BLaER1 treated with 17β-estradiol and CSF1 and Interleukin-3, amounts not matched to agents 10 nM and 100 nM (cell line): Measurements from ENCODE around the gene SPOP.

Experiments
- H3K27ac ChIP-seq, 11 experiments: shearing (Covaris generic); formaldehyde crosslinking; 2 replicates each; pipeline ENCODE4 v1.8.1; 2022
- H3K27me3 ChIP-seq, 11 experiments: shearing (Covaris generic); formaldehyde crosslinking; 2 replicates each; pipeline ENCODE4 v1.8.1; 2022
- H3K36me3 ChIP-seq, 11 experiments: shearing (Covaris generic); formaldehyde crosslinking; 2 replicates each; pipeline ENCODE4 v1.8.1; 2022
- H3K4me1 ChIP-seq, 10 experiments: shearing (Covaris generic); formaldehyde crosslinking; 2 replicates each; pipeline ENCODE4 v1.8.1; 2022
- H3K4me2 ChIP-seq, 11 experiments: shearing (Covaris generic); formaldehyde crosslinking; 2 replicates each; pipeline ENCODE4 v1.8.1; 2022
- H3K4me3 ChIP-seq, 10 experiments: shearing (Covaris generic); formaldehyde crosslinking; 2 replicates each; pipeline ENCODE4 v1.8.1; 2022
- H3K9ac ChIP-seq, 11 experiments: shearing (Covaris generic); formaldehyde crosslinking; 2 replicates each; pipeline ENCODE4 v1.8.1; 2022
- H3K9me3 ChIP-seq, 11 experiments: shearing (Covaris generic); formaldehyde crosslinking; replicated peaks in 1 of 11; 2 replicates each; pipeline ENCODE4 v1.8.1; 2022
- H4K20me1 ChIP-seq, 11 experiments: shearing (Covaris generic); formaldehyde crosslinking; 2 replicates each; pipeline ENCODE4 v1.8.1; 2022
- Cebpa-rat ChIP-seq, 11 experiments: shearing (Covaris generic); IDR thresholded peaks; 2 replicates each; pipeline ENCODE4 v1.8.1; 2022

The SPOP gene

GRCh38 chr17:49716668-49717364 is 38.9 kb upstream of the SPOP start:
- Histone ChIP-seq H3K4me1 (peaks cover 28 to 65% (median 43%) of the 10 kb centered on the region in 10 experiments), H3K4me2 (peak overlapping the region in 2 of 11 experiments; percentile 26 to 47; a peak in 2 of 22 replicates), H3K9ac (no peak overlapping the region; a peak in 1 of 22 replicates), H3K9me3 (no peaks in the 10 kb centered on the region), H4K20me1 (peaks cover 0 to 2% (median 0%) of the 10 kb centered on the region in 11 experiments; a peak in 1 of 22 replicates), H3K4me3 (no peak overlapping the region), H3K36me3 (peaks cover 72 to 100% (median 100%) of the 10 kb centered on the region in 11 experiments), H3K27me3 (no peaks in the 10 kb centered on the region), H3K27ac (0 out of 22 replicates have a peak overlapping the region, but pooled peaks of 1 of the 11 experiments have one; percentile 1)
- TF ChIP-seq Cebpa-rat (IDR thresholded peaks at IDR 0.05), result no peak

- Histone ChIP-seq H3K27ac (peak overlapping the region in 7 of 11 experiments; percentile 15 to 48 (median 39); a peak in 11 of 22 replicates), H3K4me1 (peaks cover 38 to 74% (median 53%) of the 10 kb centered on the region in 10 experiments), H3K9ac (peak overlapping the region in 1 of 11 experiments; percentile 28; a peak in 2 of 22 replicates), H3K36me3 (peaks cover 72 to 100% (median 100%) of the 10 kb centered on the region in 11 experiments), H4K20me1 (no peaks in the 10 kb centered on the region; a peak in 1 of 22 replicates), H3K4me3 (no peak overlapping the region), H3K9me3 (no peaks in the 10 kb centered on the region), H3K27me3 (no peaks in the 10 kb centered on the region), H3K4me2 (peak overlapping the region in 9 of 11 experiments; percentile 28 to 52 (median 42); a peak in 14 of 22 replicates)
- TF ChIP-seq Cebpa-rat (IDR thresholded peaks at IDR 0.05), result no peak
Measured at GRCh38 chr17:49715717-49716279, 37.9 kb upstream of the SPOP start.

- H3K36me3 ChIP-seq, result peaks cover 66 to 100% (median 97%) of the 10 kb centered on the region in 11 experiments
- H3K27ac ChIP-seq, result peak overlapping the region in 9 of 11 experiments; percentile 15 to 48 (median 36); a peak in 13 of 22 replicates
- H4K20me1 ChIP-seq, result no peaks in the 10 kb centered on the region; a peak in 1 of 22 replicates
- peak overlapping the region in 2 of 11 experiments; percentile 17 to 28; a peak in 3 of 22 replicates for H3K9ac ChIP-seq
- no peak for TF ChIP-seq Cebpa-rat (IDR thresholded peaks at IDR 0.05)
- H3K4me2 ChIP-seq, result peak overlapping the region in 10 of 11 experiments; percentile 28 to 52 (median 42); a peak in 18 of 22 replicates
- H3K4me3 ChIP-seq, result no peak overlapping the region
- H3K9me3 ChIP-seq, result no peaks in the 10 kb centered on the region
- peaks cover 42 to 80% (median 57%) of the 10 kb centered on the region in 10 experiments for H3K4me1 ChIP-seq
- no peaks in the 10 kb centered on the region for H3K27me3 ChIP-seq
Measured at GRCh38 chr17:49715216-49715615, 37.3 kb upstream of the SPOP start.

GRCh38 chr17:49708515-49709183 is 30.8 kb upstream of the SPOP start:
- TF ChIP-seq Cebpa-rat (IDR thresholded peaks at IDR 0.05), result no peak
- Histone ChIP-seq H3K36me3 (peaks cover 36 to 81% (median 70%) of the 10 kb centered on the region in 11 experiments), H3K4me1 (peaks cover 61 to 90% (median 81%) of the 10 kb centered on the region in 10 experiments), H3K9me3 (no peaks in the 10 kb centered on the region), H3K27ac (peak overlapping the region in 10 of 11 experiments; percentile 24 to 99 (median 97); a peak in 18 of 22 replicates), H3K4me3 (peak overlapping the region in 9 of 10 experiments; percentile 84 to 98 (median 94); a peak in 17 of 20 replicates), H4K20me1 (peaks cover 0 to 5% (median 0%) of the 10 kb centered on the region in 11 experiments; a peak in 2 of 22 replicates), H3K4me2 (peak overlapping the region; percentile 5 to 96 (median 52); a peak in 20 of 22 replicates), H3K9ac (peak overlapping the region in 10 of 11 experiments; percentile 92 to 99 (median 96); a peak in 17 of 22 replicates), H3K27me3 (no peaks in the 10 kb centered on the region)

- H3K4me2 ChIP-seq, result peak within 1 kb of the TSS; percentile 82 to 96 (median 93)
- H3K9ac ChIP-seq, result peak within 1 kb of the TSS; percentile 92 to 99 (median 96)
- peak within 1 kb of the TSS; percentile 90 to 99 (median 97) for H3K27ac ChIP-seq
- H3K4me1 ChIP-seq, result peaks cover 59 to 89% (median 84%) of the 10 kb centered on the region in 10 experiments
- H3K36me3 ChIP-seq, result peaks cover 38 to 81% (median 70%) of the 10 kb centered on the region in 11 experiments
- H3K4me3 ChIP-seq, result peak within 1 kb of the TSS; percentile 84 to 98 (median 94)
- no peak for TF ChIP-seq Cebpa-rat (IDR thresholded peaks at IDR 0.05)
- no peaks in the 10 kb centered on the region for H3K9me3 ChIP-seq
- H4K20me1 ChIP-seq, result peaks cover 0 to 7% (median 0%) of the 10 kb centered on the region in 11 experiments; a peak in 2 of 22 replicates
- H3K27me3 ChIP-seq, result no peaks in the 10 kb centered on the region
Measured at GRCh38 chr17:49707608-49708514, 30.0 kb upstream of the SPOP start, which contains the start of gene SLC35B1. TSS of gene SLC35B1 (minus strand) at chr17:49707964. CDS start at chr17:49707833, 131 bp downstream.

- TF ChIP-seq Cebpa-rat (IDR thresholded peaks at IDR 0.05), result no peak
- Histone ChIP-seq H3K4me2 (peak overlapping the region; percentile 82 to 96 (median 93)), H4K20me1 (peaks cover 0 to 7% (median 0%) of the 10 kb centered on the region in 11 experiments; a peak in 2 of 22 replicates), H3K27me3 (no peaks in the 10 kb centered on the region), H3K9me3 (no peaks in the 10 kb centered on the region), H3K9ac (peak overlapping the region; percentile 92 to 99 (median 96)), H3K36me3 (peaks cover 40 to 81% (median 70%) of the 10 kb centered on the region in 11 experiments), H3K27ac (peak overlapping the region; percentile 90 to 99 (median 97)), H3K4me3 (peak overlapping the region; percentile 84 to 98 (median 94)), H3K4me1 (peaks cover 56 to 89% (median 83%) of the 10 kb centered on the region in 10 experiments)
Measured at GRCh38 chr17:49707246-49707607, 29.3 kb upstream of the SPOP start.

- peaks cover 59 to 81% (median 69%) of the 10 kb centered on the region in 11 experiments for H3K36me3 ChIP-seq
- peak overlapping the region in 10 of 11 experiments; percentile 82 to 96 (median 93); a peak in 19 of 22 replicates for H3K4me2 ChIP-seq
Measured at GRCh38 chr17:49705254-49705653, 27.4 kb upstream of the SPOP start.

More at GRCh38 chr17:49705254-49705653, 27.4 kb upstream of the SPOP start:
- peak overlapping the region in 2 of 10 experiments; percentile 94 to 97; a peak in 2 of 20 replicates for H3K4me3 ChIP-seq
- no peaks in the 10 kb centered on the region for H3K27me3 ChIP-seq
- H4K20me1 ChIP-seq, result peaks cover 0 to 11% (median 0%) of the 10 kb centered on the region in 11 experiments; a peak in 3 of 22 replicates
- H3K9ac ChIP-seq, result peak overlapping the region; percentile 14 to 99 (median 95); a peak in 15 of 22 replicates
- no peak for TF ChIP-seq Cebpa-rat (IDR thresholded peaks at IDR 0.05)
- peaks cover 52 to 89% (median 84%) of the 10 kb centered on the region in 10 experiments for H3K4me1 ChIP-seq
- no peaks in the 10 kb centered on the region for H3K9me3 ChIP-seq
- H3K27ac ChIP-seq, result peak overlapping the region in 3 of 11 experiments; percentile 16 to 95 (median 26); a peak in 4 of 22 replicates
